ENCODE results near the gene PPP1CB. TPM values are rescaled to one million over a fixed set of nuclear protein-coding genes. Genes with fewer than 3 reads are reported as not detected.
"Not testable (repeated sequence)": the region's sequence is repeated elsewhere in the genome, so short reads cannot be mapped to it uniquely, and the experiment has no call there.

Gene PPP1CB
- total RNA-seq (2014; rRNA removed; shearing (Covaris generic)), result 76.5 and 96.0 TPM in 2 replicates

- peak; percentile 86 for DNase-seq (ENCODE audit: low spot score)
Measured at GRCh38 chr2:28751252-28751955, at the start of gene PPP1CB. Gene PPP1CB (plus strand): TSS chr2:28751830. CDS start chr2:28752125, 295 bp downstream.

- no peak for DNase-seq (ENCODE audit: low spot score)
Measured at GRCh38 chr2:28702415-28702861, 49.2 kb upstream of the PPP1CB start.

GRCh38 chr2:28702878-28703277 is 48.8 kb upstream of the PPP1CB start:
- no peak for DNase-seq (ENCODE audit: low spot score)

- no peak for DNase-seq (ENCODE audit: low spot score)
Measured at GRCh38 chr2:28704621-28705020, 47.0 kb upstream of the PPP1CB start.

GRCh38 chr2:28705751-28706440 is 45.7 kb upstream of the PPP1CB start:
- DNase-seq (ENCODE audit: low spot score), result no peak

- no peak for DNase-seq (ENCODE audit: low spot score)
Measured at GRCh38 chr2:28707592-28707991, 44.0 kb upstream of the PPP1CB start.

- DNase-seq (ENCODE audit: low spot score), result peak; percentile 49
Measured at GRCh38 chr2:28709101-28709500, 42.5 kb upstream of the PPP1CB start.

- DNase-seq (ENCODE audit: low spot score), result no peak
Measured at GRCh38 chr2:28710545-28710944, 41.1 kb upstream of the PPP1CB start.

GRCh38 chr2:28713577-28714298 is 37.9 kb upstream of the PPP1CB start:
- no peak for DNase-seq (ENCODE audit: low spot score)

GRCh38 chr2:28716265-28716865 is 35.3 kb upstream of the PPP1CB start:
- DNase-seq (ENCODE audit: low spot score), result peak; percentile 92

- peak; percentile 90 for DNase-seq (ENCODE audit: low spot score)
Measured at GRCh38 chr2:28717339-28717758, 34.3 kb upstream of the PPP1CB start.

- no peak for DNase-seq (ENCODE audit: low spot score)
Measured at GRCh38 chr2:28720345-28720744, 31.3 kb upstream of the PPP1CB start.

- DNase-seq (ENCODE audit: low spot score), result no peak
Measured at GRCh38 chr2:28721601-28722191, 29.9 kb upstream of the PPP1CB start.

GRCh38 chr2:28725021-28725711 is 26.5 kb upstream of the PPP1CB start:
- DNase-seq (ENCODE audit: low spot score), result no peak

GRCh38 chr2:28726177-28726576 is 25.5 kb upstream of the PPP1CB start:
- DNase-seq (ENCODE audit: low spot score), result no peak

GRCh38 chr2:28729698-28730097 is 21.9 kb upstream of the PPP1CB start:
- no peak for DNase-seq (ENCODE audit: low spot score)

GRCh38 chr2:28730641-28731146 is 20.9 kb upstream of the PPP1CB start:
- no peak for DNase-seq (ENCODE audit: low spot score)

GRCh38 chr2:28735511-28735910 is 16.1 kb upstream of the PPP1CB start:
- no peak for DNase-seq (ENCODE audit: low spot score)

GRCh38 chr2:28736034-28736433 is 15.6 kb upstream of the PPP1CB start:
- peak; percentile 67 for DNase-seq (ENCODE audit: low spot score)

GRCh38 chr2:28737655-28738054 is 14.0 kb upstream of the PPP1CB start:
- DNase-seq (ENCODE audit: low spot score), result no peak

- DNase-seq (ENCODE audit: low spot score), result not testable (repeated sequence)
Measured at GRCh38 chr2:28742619-28743018, 9.0 kb upstream of the PPP1CB start.

Measured in H4 (cell line).